Natural killer cell (primary cell): ENCODE measurements around the gene MISFA. TPM values are rescaled to one million over a fixed set of nuclear protein-coding genes. Genes with fewer than 3 reads are reported as not detected.
A peak's percentile ranks its signal among the peaks of the same experiment; 100 is the strongest.

Source experiments
- ATAC-seq, 3 donors: fragments of 150-1000 bp in 2 of 3; fragments of 200-7000 bp in 1 of 3; cut with Tn5 transposase; 1 replicate in 1 of 3; 2 replicates in 2 of 3; pipeline ENCODE4 v1.10.0; 2021; ENCODE audit warnings: mild to moderate bottlenecking in 2 of 3, moderate library complexity in 2 of 3
- DNase-seq, 2 donors: peaks; one replicate each; pipeline versions ENCODE4 v3.0.0 to v3.0.0-alpha.2; 2013 to 2021; ENCODE audit warnings: mixed read lengths in 1 of 2
- H3K27ac ChIP-seq: one replicate; pipeline ENCODE4 v1.5.1; 2013; ENCODE audit warnings: mild to moderate bottlenecking, low read length
- H3K27me3 ChIP-seq: one replicate; pipeline ENCODE4 v1.6.1; 2013; ENCODE audit warnings: low read length; ENCODE audit not compliant: control insufficient read depth, insufficient read depth
- H3K36me3 ChIP-seq: one replicate; pipeline ENCODE4 v1.6.1; 2013; ENCODE audit warnings: low read length; ENCODE audit not compliant: control insufficient read depth, insufficient read depth
- H3K4me1 ChIP-seq: one replicate; pipeline ENCODE4 v1.6.1; 2013; ENCODE audit warnings: low read length; ENCODE audit not compliant: control insufficient read depth, insufficient read depth
- H3K4me3 ChIP-seq: one replicate; pipeline ENCODE4 v1.5.1; 2013; ENCODE audit warnings: low read length
- H3K9me3 ChIP-seq: one replicate; pipeline ENCODE4 v1.6.1; 2013; ENCODE audit warnings: low read length; ENCODE audit not compliant: control insufficient read depth, insufficient read depth
- H3K27ac Mint-ChIP-seq, 2 donors: one replicate each; pipeline ENCODE4 v1.8.0; 2022; ENCODE audit warnings: mild to moderate bottlenecking in 2 of 2, mixed read lengths in 2 of 2, moderate library complexity in 1 of 2
- H3K27me3 Mint-ChIP-seq, 2 donors: one replicate each; pipeline ENCODE4 v1.8.0; 2022; ENCODE audit warnings: low read depth in 2 of 2, mixed read lengths in 2 of 2
- H3K36me3 Mint-ChIP-seq: one replicate; pipeline ENCODE4 v1.8.0; 2022; ENCODE audit warnings: mixed read lengths
- H3K4me1 Mint-ChIP-seq, 2 donors: one replicate each; pipeline ENCODE4 v1.8.0; 2022; ENCODE audit warnings: mixed read lengths in 2 of 2
- H3K4me3 Mint-ChIP-seq: one replicate; pipeline ENCODE4 v1.8.0; 2022; ENCODE audit warnings: mild to moderate bottlenecking, moderate library complexity, mixed read lengths
- H3K9me3 Mint-ChIP-seq, 2 donors: one replicate each; pipeline ENCODE4 v1.8.0; 2022; ENCODE audit warnings: mixed read lengths in 2 of 2
- WGBS: methylation state at CpG from one replicate; pipeline ENCODE4 v1.1.7; 2013; ENCODE audit warnings: missing lambda C conversion rate; ENCODE audit not compliant: insufficient coverage; 5-methylcytosine and 5-hydroxymethylcytosine counted together
- intact Hi-C: fragments of 100-400 bp; cut with micrococcal nuclease; formaldehyde crosslinking; loops from one replicate; pipeline ENCODE4 v1.14.2; 2022
- total RNA-seq, 4 donors: library from RNA; stranded (reverse); fragments of 120-200 nt in 1 of 4; gene quantifications; one replicate each; pipeline versions ENCODE4 v1.2.3 to v1.2.4, GENCODE V29; 2013 to 2022
- TF ChIP-seq, protein P1 (sequence below): fragments of 200-600 bp; IDR thresholded peaks from one replicate; pipeline ENCODE4 v1.8.0; 2022; ENCODE audit warnings: antibody characterized with exemption

MISFA gene
- total RNA-seq, 3 donors from 2014 or later (not counting 1 experiment from before 2014, with no cell fraction given) = 2.2 to 3.5 (median 2.2) TPM

DNA sequence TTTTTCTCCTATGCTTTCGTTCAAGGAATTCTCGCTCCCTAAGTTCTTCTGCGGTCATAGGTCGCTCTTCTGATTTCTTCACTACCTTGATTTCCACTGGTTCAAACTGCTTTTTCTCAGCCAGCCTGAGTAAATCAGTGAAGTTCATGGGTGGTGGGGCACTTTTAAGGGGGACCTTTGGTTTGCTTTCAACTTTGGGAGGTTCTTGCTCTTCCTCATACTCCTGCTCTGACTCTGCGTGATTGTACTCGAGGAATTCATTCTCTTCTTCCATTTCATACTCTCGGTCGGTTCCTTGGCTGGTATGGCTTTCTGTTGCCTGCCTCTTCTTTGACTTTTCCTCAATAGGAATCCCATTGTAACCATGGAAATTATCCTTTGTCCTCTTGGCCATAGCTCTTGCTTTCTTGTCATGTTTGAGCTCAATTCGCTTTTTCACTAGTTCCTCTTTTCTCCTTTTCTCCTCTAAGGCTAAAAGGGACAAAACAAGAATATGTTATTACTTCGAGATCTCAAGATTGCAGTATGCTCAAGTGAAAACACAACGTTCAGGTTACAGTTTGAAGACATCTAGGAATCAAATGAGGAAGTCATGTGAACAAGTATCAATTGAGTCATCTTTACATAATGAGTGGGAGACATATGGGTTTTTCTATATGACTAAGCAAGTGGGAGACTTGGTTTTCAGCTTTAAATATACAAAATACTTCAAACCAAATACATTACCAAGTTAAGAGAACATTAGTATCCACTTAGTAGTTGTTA, 16.2 kb downstream of the MISFA start:
- Histone ChIP-seq H3K4me3 (no peak overlapping the region), H3K27ac (no peak overlapping the region), H3K9me3 (no peaks in the 10 kb centered on the region), H3K4me1 (peaks cover 16% of the 10 kb centered on the region), H3K27me3 (no peaks in the 10 kb centered on the region), H3K36me3 (peaks cover 36% of the 10 kb centered on the region)
- intact Hi-C loops = no loop called here
- DNase-seq = no peak
- Mint-ChIP-seq H3K27ac (peak overlapping the region in 1 of 2 donors; percentile 90), H3K27me3 (no peaks in the 10 kb centered on the region), H3K4me1 (peaks cover 30 to 43% of the 10 kb centered on the region in 2 donors), H3K4me3 (peak overlapping the region; percentile 90), H3K36me3 (peaks cover 14% of the 10 kb centered on the region), H3K9me3 (no peaks in the 10 kb centered on the region)
- TF ChIP-seq, protein P1, sequence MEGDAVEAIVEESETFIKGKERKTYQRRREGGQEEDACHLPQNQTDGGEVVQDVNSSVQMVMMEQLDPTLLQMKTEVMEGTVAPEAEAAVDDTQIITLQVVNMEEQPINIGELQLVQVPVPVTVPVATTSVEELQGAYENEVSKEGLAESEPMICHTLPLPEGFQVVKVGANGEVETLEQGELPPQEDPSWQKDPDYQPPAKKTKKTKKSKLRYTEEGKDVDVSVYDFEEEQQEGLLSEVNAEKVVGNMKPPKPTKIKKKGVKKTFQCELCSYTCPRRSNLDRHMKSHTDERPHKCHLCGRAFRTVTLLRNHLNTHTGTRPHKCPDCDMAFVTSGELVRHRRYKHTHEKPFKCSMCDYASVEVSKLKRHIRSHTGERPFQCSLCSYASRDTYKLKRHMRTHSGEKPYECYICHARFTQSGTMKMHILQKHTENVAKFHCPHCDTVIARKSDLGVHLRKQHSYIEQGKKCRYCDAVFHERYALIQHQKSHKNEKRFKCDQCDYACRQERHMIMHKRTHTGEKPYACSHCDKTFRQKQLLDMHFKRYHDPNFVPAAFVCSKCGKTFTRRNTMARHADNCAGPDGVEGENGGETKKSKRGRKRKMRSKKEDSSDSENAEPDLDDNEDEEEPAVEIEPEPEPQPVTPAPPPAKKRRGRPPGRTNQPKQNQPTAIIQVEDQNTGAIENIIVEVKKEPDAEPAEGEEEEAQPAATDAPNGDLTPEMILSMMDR = no peak
- 77% methylated on average over 11 of the region's 11 CpGs for WGBS
- ATAC-seq = peak in 1 of 3 donors; percentile 37

DNA sequence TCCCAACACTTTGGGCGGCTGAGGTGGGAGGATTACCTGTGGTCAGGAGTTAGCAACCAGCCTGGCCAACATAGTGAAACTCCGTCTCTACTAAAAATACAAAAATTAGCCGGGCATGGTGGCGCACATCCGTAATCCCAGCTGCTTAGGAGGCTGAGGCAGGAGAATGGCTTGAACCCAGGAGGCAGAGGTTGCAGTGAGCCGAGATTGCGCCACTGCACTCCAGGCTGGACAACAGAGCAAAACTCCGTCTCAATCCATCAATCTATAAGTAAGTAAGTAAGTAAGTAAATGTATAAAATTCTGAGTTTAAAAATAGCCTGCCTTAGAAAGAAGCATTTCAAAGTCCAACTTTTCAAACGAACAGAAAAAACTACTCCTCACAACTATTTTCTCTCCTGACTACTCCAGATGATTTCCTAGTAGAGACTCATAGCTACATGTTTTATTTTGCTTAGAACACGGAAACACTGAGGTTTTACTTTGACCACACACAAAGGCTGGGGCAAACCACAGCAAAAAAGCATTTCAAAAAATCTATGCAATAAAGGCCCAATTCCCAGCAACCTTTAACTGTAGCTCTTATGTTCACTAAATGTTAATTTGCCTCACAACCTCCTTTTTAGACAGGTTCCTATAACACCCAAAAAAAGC, 18.2 kb downstream of the MISFA start:
- Mint-ChIP-seq H3K36me3 (peaks cover 14% of the 10 kb centered on the region), H3K9me3 (no peaks in the 10 kb centered on the region), H3K4me1 (peaks cover 40 to 53% of the 10 kb centered on the region in 2 donors), H3K27ac (peak overlapping the region; percentile 81 to 90), H3K27me3 (no peaks in the 10 kb centered on the region), H3K4me3 (peak overlapping the region; percentile 90)
- DNase-seq = peak in 1 of 2 donors; percentile 71
- TF ChIP-seq, protein P1 = no peak
- Histone ChIP-seq H3K27ac (peak overlapping the region; percentile 69), H3K4me1 (peaks cover 16% of the 10 kb centered on the region), H3K4me3 (peak overlapping the region; percentile 22), H3K27me3 (no peaks in the 10 kb centered on the region), H3K36me3 (peaks cover 23% of the 10 kb centered on the region), H3K9me3 (no peaks in the 10 kb centered on the region)
- intact Hi-C loops = loop anchor here (1.0 to 2.0 kb wide), 2 partner anchors 16 to 29 kb away; partner anchors contain the start of genes SPTY2D1 and UEVLD
- 30% methylated on average over 7 of the region's 10 CpGs for WGBS
- ATAC-seq = peak; percentile 52 to 82 (median 75)

DNA sequence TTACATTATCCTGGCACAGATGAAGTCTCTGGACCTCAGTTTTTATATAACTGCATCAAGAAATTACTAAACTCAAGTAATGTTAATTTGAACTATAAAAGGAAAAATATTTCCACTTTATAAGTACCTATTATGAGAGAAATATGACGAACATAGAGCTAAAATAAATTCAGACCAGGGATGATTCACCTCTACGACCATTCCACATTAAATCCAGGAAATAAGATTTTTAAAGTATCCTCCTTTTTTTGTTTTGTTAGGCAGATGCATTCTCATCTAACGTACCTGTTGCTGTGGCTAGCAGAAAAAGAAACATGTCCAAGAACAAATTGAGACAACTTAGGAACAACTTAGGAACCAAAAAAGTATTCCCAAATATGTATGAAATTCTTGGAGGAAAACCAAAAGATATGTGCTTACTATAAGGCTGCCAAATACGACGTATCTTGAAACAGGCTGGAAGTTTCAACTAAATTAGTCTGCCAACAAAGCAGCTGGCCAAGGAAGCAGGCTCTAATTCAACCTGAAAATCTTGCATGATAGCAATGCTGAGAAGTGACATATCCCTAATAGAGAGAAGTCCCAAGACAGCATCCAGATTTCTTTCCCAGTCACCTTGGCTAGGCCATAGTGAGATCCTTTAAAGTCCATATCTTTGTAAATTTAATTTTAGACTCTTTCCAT, 18.9 kb downstream of the MISFA start:
- Mint-ChIP-seq H3K27ac (peak overlapping the region; percentile 81 to 90), H3K9me3 (no peaks in the 10 kb centered on the region), H3K4me1 (peaks cover 40 to 51% of the 10 kb centered on the region in 2 donors), H3K36me3 (peaks cover 14% of the 10 kb centered on the region), H3K27me3 (no peaks in the 10 kb centered on the region), H3K4me3 (peak overlapping the region; percentile 90)
- H3K9me3 ChIP-seq = no peaks in the 10 kb centered on the region
- H3K27me3 ChIP-seq = no peaks in the 10 kb centered on the region
- peak overlapping the region; percentile 69 for H3K27ac ChIP-seq
- 68% methylated on average over 4 of the region's 5 CpGs for WGBS
- DNase-seq (no peak), ATAC-seq (no peak)
- H3K4me1 ChIP-seq = peaks cover 16% of the 10 kb centered on the region
- peak overlapping the region; percentile 22 for H3K4me3 ChIP-seq
- peaks cover 23% of the 10 kb centered on the region for H3K36me3 ChIP-seq
- TF ChIP-seq, protein P1 = no peak
- intact Hi-C loops = loop anchor here (1.0 to 2.0 kb wide), 2 partner anchors 16 to 30 kb away; partner anchors contain the start of genes SPTY2D1 and UEVLD
